Mononuclear cell (primary cell): ENCODE measurements around the gene GLP1R. TPM values are rescaled to one million over a fixed set of nuclear protein-coding genes. Genes with fewer than 3 reads are reported as not detected.

Source experiments
- H3K27me3 ChIP-seq: 2 replicates; pipeline ENCODE4 v1.6.0; 2011; ENCODE audit warnings: low read length, control low read depth; ENCODE audit not compliant: insufficient read depth
- H3K4me1 ChIP-seq: 2 replicates; pipeline ENCODE4 v1.5.1; 2011; ENCODE audit warnings: mild to moderate bottlenecking, low read length, control low read depth; ENCODE audit not compliant: insufficient read depth
- H3K4me3 ChIP-seq: 2 replicates; pipeline ENCODE4 v1.5.1; 2011; ENCODE audit warnings: mild to moderate bottlenecking, low read length, moderate library complexity
- H3K9me3 ChIP-seq: 2 replicates; pipeline ENCODE4 v1.5.1; 2011; ENCODE audit warnings: low read depth, mild to moderate bottlenecking, control low read depth, low read length
- total RNA-seq: library from RNA; depleted of rRNA; stranded (reverse); fragments of >200 nt; gene quantifications from one replicate; pipeline ENCODE4 v1.2.3, GENCODE V29; 2012

The GLP1R gene
- total RNA-seq, 1 donor: 0.10 TPM

- Histone ChIP-seq H3K4me3 (no peak overlapping the region), H3K27me3 (peaks cover 4% of the 10 kb centered on the region), H3K9me3 (no peaks in the 10 kb centered on the region), H3K4me1 (no peaks in the 10 kb centered on the region)
Measured at GRCh38 chr6:39029156-39030011, 19.2 kb upstream of the GLP1R start.

GRCh38 chr6:39035681-39036080, 12.9 kb upstream of the GLP1R start:
- Histone ChIP-seq H3K4me3 (no peak overlapping the region), H3K9me3 (no peaks in the 10 kb centered on the region), H3K27me3 (peaks cover 17% of the 10 kb centered on the region), H3K4me1 (no peaks in the 10 kb centered on the region)

GRCh38 chr6:39037082-39037508, 11.5 kb upstream of the GLP1R start:
- no peaks in the 10 kb centered on the region for H3K4me1 ChIP-seq
- H3K4me3 ChIP-seq: no peak overlapping the region
- no peaks in the 10 kb centered on the region for H3K9me3 ChIP-seq
- peaks cover 17% of the 10 kb centered on the region for H3K27me3 ChIP-seq

DNA sequence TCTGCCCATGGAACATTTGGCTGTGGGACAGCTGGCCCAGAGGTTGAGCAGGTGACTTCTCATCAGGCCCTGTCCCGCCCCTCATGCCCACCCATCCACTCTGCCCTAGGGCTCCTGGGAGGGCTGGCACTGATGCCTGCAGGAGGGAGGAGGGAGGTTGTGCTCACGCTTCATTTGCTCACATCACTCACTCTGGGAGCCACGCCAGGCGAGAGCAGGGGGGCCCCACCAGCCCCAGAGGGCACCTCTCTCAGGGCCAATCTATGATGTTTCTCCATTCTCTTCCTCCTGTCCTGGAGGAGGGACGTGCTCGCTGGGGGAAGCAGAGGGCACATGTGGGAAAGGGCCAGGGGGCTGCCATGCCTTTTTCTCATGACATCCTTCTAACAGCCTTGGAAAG, 10.9 kb upstream of the GLP1R start:
- Histone ChIP-seq H3K9me3 (no peaks in the 10 kb centered on the region), H3K4me3 (no peak overlapping the region), H3K27me3 (peaks cover 17% of the 10 kb centered on the region), H3K4me1 (no peaks in the 10 kb centered on the region)

DNA sequence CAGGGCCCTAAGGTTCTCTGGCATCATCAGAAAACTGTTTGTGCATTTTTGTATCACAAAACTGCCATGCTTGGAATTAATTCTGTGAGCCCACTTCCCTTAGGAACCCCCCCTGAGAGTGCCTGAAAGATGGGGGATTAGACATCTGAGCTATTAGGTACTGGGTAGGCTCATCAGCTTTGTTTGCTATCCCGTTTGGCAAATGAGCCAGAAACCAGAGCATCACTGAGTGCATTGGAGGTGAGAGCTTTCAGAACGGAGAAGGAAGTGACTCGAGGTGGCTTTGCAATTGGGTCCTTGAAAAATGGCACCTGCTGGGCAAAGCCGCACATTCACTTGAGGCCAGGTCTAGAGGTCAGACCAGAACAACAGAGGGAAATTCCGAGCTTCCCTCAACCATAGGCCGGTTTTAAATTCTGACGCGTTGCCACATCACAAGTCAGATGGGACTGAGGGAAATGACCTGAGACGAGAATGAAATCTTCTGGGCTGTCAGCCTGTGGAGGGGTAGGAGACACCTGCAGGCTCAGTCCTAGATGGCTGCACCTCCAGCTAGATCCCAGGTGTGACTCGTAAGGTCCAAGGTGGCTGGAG, 8.4 kb upstream of the GLP1R start:
- Histone ChIP-seq H3K4me1 (no peaks in the 10 kb centered on the region), H3K27me3 (peaks cover 11% of the 10 kb centered on the region), H3K4me3 (no peak overlapping the region), H3K9me3 (no peaks in the 10 kb centered on the region)

- Histone ChIP-seq H3K27me3 (peaks cover 7% of the 10 kb centered on the region), H3K4me3 (no peak overlapping the region), H3K9me3 (no peaks in the 10 kb centered on the region), H3K4me1 (no peaks in the 10 kb centered on the region)
Measured at GRCh38 chr6:39041072-39041471, 7.5 kb upstream of the GLP1R start.

DNA sequence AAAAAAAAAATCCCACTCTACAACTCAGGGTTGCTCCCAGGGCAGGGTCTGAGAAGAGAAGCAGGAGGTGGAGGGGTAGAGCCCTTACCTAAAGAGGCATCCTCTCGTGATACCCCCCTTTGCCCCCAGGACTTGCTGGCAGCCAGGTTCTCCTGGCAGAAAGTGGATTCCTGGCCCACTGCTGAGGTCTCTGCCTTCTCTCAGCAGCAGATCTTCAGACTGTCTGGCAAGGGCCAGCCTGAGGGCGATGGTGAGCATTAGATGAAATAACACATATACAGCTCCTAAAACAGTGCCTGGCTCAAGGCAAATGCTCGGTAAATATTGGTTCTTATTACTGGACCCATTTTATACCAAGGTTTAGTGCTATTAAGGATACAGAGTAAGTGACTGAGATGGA, 4.8 kb upstream of the GLP1R start:
- no peak overlapping the region for H3K4me3 ChIP-seq
- H3K27me3 ChIP-seq: peaks cover 19% of the 10 kb centered on the region
- H3K4me1 ChIP-seq: no peaks in the 10 kb centered on the region
- H3K9me3 ChIP-seq: no peaks in the 10 kb centered on the region

DNA sequence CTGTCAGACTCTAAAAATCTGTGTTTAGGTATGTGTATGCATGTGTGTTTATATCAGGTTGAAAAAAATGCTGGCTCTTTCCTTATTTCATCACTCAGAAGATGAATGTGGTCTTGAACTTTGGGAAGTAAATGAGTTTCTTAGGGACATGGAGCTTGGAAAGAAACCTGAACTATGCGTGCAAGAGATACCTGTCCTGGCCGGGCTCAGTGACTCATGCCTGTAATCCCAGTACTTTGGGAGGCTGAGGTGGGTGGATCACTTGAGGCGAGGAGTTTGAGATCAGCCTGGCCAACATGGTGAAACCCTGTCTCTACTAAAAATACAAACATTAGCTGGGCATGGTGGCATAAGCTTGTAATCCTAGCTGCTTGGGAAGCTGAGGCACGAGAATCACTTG, 4.4 kb upstream of the GLP1R start:
- Histone ChIP-seq H3K4me1 (peaks cover under 1% of the 10 kb centered on the region), H3K27me3 (peaks cover 20% of the 10 kb centered on the region), H3K4me3 (no peak overlapping the region), H3K9me3 (no peaks in the 10 kb centered on the region)

DNA sequence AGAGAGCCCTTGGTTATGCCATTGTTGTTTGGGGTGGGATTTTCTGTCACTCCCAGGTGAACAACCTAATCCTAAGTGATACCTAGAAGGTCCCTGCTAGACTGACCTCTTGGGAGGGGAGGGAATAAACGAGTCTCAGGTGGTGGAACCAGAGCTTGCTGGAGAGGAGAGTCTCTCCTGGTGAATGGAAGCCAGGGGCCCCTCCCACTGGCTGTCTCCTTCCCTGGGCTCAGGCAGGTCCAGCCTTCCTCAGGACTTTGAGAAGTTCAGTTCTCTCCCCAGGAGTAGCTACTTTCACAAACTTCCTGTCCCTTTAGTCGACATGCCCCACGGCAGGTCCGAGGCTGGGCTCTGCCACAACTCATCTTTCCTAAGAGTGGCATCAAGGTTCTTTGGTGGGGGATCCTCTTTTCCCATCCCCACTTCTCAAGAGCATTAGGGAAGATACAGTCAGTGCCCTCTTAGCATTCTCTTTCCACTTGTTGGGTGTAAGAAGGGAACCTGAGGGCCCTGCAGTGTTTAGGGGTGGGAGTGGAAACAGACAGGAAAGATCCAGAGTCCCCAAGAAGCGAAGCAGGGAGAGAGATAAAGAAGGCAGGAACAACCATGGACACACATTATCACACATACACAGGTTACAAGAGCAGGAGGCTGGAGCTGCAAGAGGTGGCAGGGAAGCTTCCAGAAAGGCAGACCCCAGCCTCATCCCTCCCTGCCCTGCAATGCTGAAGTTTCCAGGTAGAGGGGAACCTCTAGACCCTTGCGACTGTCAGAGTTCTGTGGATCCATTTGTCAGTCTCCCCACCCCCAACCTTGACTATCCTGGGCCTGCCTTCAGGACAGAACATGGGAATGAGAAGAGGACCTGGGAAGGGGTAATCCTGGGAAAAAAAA, 900 bp upstream of the GLP1R start:
- H3K27me3 ChIP-seq: peaks cover 22% of the 10 kb centered on the region
- no peak overlapping the region for H3K4me3 ChIP-seq
- no peaks in the 10 kb centered on the region for H3K9me3 ChIP-seq
- H3K4me1 ChIP-seq: peaks cover 3% of the 10 kb centered on the region

DNA sequence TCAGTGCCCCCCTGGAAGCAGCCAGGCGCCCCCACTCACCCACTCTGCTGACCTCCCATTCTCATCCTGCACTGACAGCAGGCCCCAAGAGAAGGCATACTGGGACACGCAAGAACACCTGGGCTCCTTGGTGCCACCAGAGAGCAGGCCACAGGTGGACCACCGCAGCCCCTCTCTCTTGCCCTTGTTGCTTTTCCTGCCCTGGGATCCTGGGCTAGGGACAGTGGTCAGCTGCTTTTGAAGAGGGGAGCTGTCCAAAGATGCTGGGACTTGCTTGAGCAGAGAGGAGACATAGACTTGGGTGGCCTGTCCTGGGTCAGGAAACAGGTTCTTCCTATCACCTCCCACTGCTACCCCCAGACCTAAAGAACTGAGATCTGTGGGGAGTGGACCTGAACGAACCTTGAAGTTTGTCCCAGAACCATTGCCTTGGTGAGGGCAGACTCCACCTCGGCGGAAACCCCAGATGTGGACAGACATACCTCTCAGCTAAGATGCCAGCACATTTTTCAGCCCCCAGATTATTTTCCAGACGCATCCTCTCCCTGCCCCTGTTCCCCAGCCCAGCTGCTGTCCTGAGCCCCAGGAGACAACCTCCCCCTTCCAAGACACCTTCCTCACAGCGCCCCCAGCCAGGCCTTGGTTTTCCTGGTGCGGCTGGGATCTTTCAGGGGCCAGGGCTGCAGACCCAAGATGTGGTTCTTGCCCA, 1.1 kb downstream of the GLP1R start:
- H3K4me1 ChIP-seq: peaks cover 3% of the 10 kb centered on the region
- H3K27me3 ChIP-seq: peaks cover 22% of the 10 kb centered on the region
- no peak overlapping the region for H3K4me3 ChIP-seq
- no peaks in the 10 kb centered on the region for H3K9me3 ChIP-seq

GRCh38 chr6:39050453-39051112, 2.0 kb downstream of the GLP1R start:
- peaks cover 22% of the 10 kb centered on the region for H3K27me3 ChIP-seq
- H3K4me3 ChIP-seq: no peak overlapping the region
- no peaks in the 10 kb centered on the region for H3K9me3 ChIP-seq
- peaks cover 3% of the 10 kb centered on the region for H3K4me1 ChIP-seq

- Histone ChIP-seq H3K27me3 (peaks cover 22% of the 10 kb centered on the region), H3K9me3 (no peaks in the 10 kb centered on the region), H3K4me1 (peaks cover 3% of the 10 kb centered on the region), H3K4me3 (no peak overlapping the region)
Measured at GRCh38 chr6:39051399-39052122, 3.0 kb downstream of the GLP1R start.

- Histone ChIP-seq H3K4me3 (no peak overlapping the region), H3K27me3 (peaks cover 9% of the 10 kb centered on the region), H3K4me1 (peaks cover 3% of the 10 kb centered on the region), H3K9me3 (no peaks in the 10 kb centered on the region)
Measured at GRCh38 chr6:39053016-39053624, 4.5 kb downstream of the GLP1R start.
